Keratinocyte (primary cell): ENCODE measurements around the gene UBQLN4. TPM values are rescaled to one million over a fixed set of nuclear protein-coding genes. Genes with fewer than 3 reads are reported as not detected.

ENCODE experiments used
- DNase-seq: peaks from one replicate; pipeline ENCODE4 v3.0.0-alpha.2; 2011; ENCODE audit warnings: low read depth, missing footprints, low spot score
- FAIRE-seq: peaks from 2 replicates; lab custom pipeline; 2011; peaks lifted over from hg19 to GRCh38; lab: Jason Lieb, UNC
- H2AFZ ChIP-seq: 2 replicates; pipeline ENCODE4 v1.6.0; 2012; ENCODE audit warnings: low read length, control low read depth, inconsistent platforms; ENCODE audit not compliant: control insufficient read depth
- H3K27ac ChIP-seq: 2 replicates; pipeline ENCODE4 v1.5.1; 2011; ENCODE audit warnings: low read length; ENCODE audit not compliant: control insufficient read depth, insufficient read depth
- H3K27me3 ChIP-seq: 3 replicates; pipeline ENCODE4 v1.6.0; 2011; ENCODE audit warnings: low read length; ENCODE audit not compliant: control insufficient read depth, insufficient read depth; ENCODE audit errors: extremely low read depth
- H3K36me3 ChIP-seq, 2 experiments: 2 replicates in 1 of 2; 3 replicates in 1 of 2; pipeline ENCODE4 v1.5.1; 2011; ENCODE audit warnings: low read length in 2 of 2, mild to moderate bottlenecking in 1 of 2; ENCODE audit not compliant: control insufficient read depth in 2 of 2, insufficient read depth in 2 of 2; ENCODE audit errors: extremely low read depth in 1 of 2
- H3K4me1 ChIP-seq: 3 replicates; pipeline ENCODE4 v1.5.1; 2011; ENCODE audit warnings: low read length; ENCODE audit not compliant: control insufficient read depth, insufficient read depth; ENCODE audit errors: extremely low read depth
- H3K4me2 ChIP-seq: 3 replicates; pipeline ENCODE4 v1.6.0; 2011; ENCODE audit warnings: low read depth, low read length; ENCODE audit not compliant: control insufficient read depth, insufficient read depth; ENCODE audit errors: extremely low read depth
- H3K4me3 ChIP-seq, 3 experiments: fragments of 200-600 bp in 1 of 3; sonication (generic) in 1 of 3; 2 replicates in 2 of 3; 3 replicates in 1 of 3; pipeline ENCODE4 v1.5.1; 2011 to 2016; ENCODE audit warnings: low read length in 3 of 3, mild to moderate bottlenecking in 3 of 3, control low read depth in 2 of 3, inconsistent platforms in 1 of 3, low read depth in 1 of 3, mixed read lengths in 1 of 3, mixed run types in 1 of 3, moderate library complexity in 1 of 3; ENCODE audit not compliant: control insufficient read depth in 2 of 3, insufficient read depth in 2 of 3; ENCODE audit errors: extremely low read depth in 1 of 3
- H3K79me2 ChIP-seq: 2 replicates; pipeline ENCODE4 v1.6.0; 2012; ENCODE audit warnings: low read length; ENCODE audit not compliant: control insufficient read depth, insufficient read depth
- H3K9ac ChIP-seq: 3 replicates; pipeline ENCODE4 v1.6.0; 2011; ENCODE audit warnings: low read length; ENCODE audit not compliant: control insufficient read depth, insufficient read depth; ENCODE audit errors: extremely low read depth
- H3K9me1 ChIP-seq: 3 replicates; pipeline ENCODE4 v1.6.0; 2011; ENCODE audit warnings: low read length; ENCODE audit not compliant: control insufficient read depth, insufficient read depth; ENCODE audit errors: extremely low read depth
- H3K9me3 ChIP-seq: 2 replicates; pipeline ENCODE4 v1.5.1; 2012; ENCODE audit warnings: low read depth, low read length; ENCODE audit not compliant: control insufficient read depth
- H4K20me1 ChIP-seq: 3 replicates; pipeline ENCODE4 v1.6.0; 2011; ENCODE audit warnings: low read length; ENCODE audit not compliant: control insufficient read depth, insufficient read depth; ENCODE audit errors: extremely low read depth
- EZH2 ChIP-seq: IDR thresholded peaks from one replicate; pipeline ENCODE4 v1.6.1; 2012; ENCODE audit warnings: inconsistent platforms, mild to moderate bottlenecking, low read length, moderate library complexity
- dilution Hi-C: fragments of 300-500 bp; cut with MboI; formaldehyde crosslinking; loops from one replicate; pipeline ENCODE4 v1.7.0; 2020; ENCODE audit warnings: low sequenced_read_pairs; ENCODE audit not compliant: extremely low pct_ligation_motif_present
- polyA plus RNA-seq, 5 experiments: library from polyadenylated mRNA; depleted of rRNA in 3 of 5; stranded (reverse) in 3 of 5; stranded (forward) in 1 of 5; unstranded in 1 of 5; fragments of >200 nt; gene quantifications; 1 replicate in 1 of 5; 2 replicates in 3 of 5; 3 replicates in 1 of 5; pipeline versions ENCODE4 v1.2.1 to v1.2.3, GENCODE V29; 2011 to 2012; ENCODE audit warnings: missing spikeins in 2 of 5, low read depth in 1 of 5, low replicate concordance in 1 of 5
- TF ChIP-seq, protein P1 (sequence below), 3 experiments: IDR thresholded peaks in 1 of 3; conservative IDR thresholded peaks in 1 of 3; optimal IDR thresholded peaks in 1 of 3; 2 replicates in 2 of 3; 3 replicates in 1 of 3; pipeline versions ENCODE3 to v1.5.1; 2011; ENCODE audit warnings: low read length in 3 of 3, mild to moderate bottlenecking in 3 of 3, moderate library complexity in 2 of 3, control low read depth in 1 of 3, inconsistent platforms in 1 of 3; ENCODE audit not compliant: insufficient read depth in 2 of 3; ENCODE audit errors: extremely low read depth in 1 of 3

UBQLN4 gene
- polyA plus RNA-seq, 1 donor (not counting 4 experiments of a cell fraction or from before 2014, with no cell fraction given), result 35.8 TPM

DNA sequence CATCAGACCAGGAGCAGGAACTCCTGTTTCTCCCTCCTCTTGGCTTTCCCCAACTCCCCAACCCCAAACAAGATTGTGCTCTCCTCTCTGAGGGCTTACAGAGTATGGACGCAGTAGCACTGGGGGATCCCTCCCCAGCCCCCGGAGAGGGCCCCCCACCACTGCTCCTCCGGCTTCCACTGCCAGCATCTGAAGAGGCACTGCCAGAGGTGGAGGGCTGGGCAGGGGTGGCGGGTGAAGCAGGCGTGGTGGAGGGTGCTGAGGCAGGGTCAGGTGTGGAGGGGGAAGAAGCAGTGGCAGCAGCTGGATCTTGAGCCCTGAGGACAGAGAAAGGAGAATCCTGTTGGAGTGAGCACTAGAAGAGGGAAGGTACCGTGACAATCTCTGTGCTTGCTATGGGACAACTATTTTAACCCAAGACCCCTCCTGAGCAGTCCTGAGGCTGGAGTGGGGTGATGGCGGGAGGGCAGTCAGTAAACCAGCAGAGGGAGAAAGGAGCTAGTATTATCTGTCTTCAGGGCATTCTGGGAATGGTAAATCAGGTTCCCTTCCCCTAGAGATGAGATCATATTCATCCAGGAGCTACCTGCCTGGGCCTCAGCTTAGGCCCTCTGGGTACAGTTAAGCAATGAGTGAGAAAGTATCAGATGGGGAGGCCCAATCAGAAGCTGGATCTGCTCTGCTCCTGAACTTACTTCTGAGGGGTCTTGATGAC lies 2.4 kb downstream of the UBQLN4 start:
- Histone ChIP-seq H3K27ac (no peak overlapping the region), H4K20me1 (no peaks in the 10 kb centered on the region), H3K4me1 (peaks cover 13% of the 10 kb centered on the region), H3K4me2 (no peak overlapping the region), H2AFZ (no peak overlapping the region), H3K4me3 (no peak overlapping the region), H3K36me3 (peaks cover 12 to 21% of the 10 kb centered on the region in 2 experiments), H3K27me3 (no peaks in the 10 kb centered on the region), H3K79me2 (peaks cover 32% of the 10 kb centered on the region), H3K9me3 (no peaks in the 10 kb centered on the region), H3K9me1 (peaks cover 2% of the 10 kb centered on the region), H3K9ac (no peak overlapping the region)
- dilution Hi-C loops, result no loop called here
- TF ChIP-seq, protein P1, sequence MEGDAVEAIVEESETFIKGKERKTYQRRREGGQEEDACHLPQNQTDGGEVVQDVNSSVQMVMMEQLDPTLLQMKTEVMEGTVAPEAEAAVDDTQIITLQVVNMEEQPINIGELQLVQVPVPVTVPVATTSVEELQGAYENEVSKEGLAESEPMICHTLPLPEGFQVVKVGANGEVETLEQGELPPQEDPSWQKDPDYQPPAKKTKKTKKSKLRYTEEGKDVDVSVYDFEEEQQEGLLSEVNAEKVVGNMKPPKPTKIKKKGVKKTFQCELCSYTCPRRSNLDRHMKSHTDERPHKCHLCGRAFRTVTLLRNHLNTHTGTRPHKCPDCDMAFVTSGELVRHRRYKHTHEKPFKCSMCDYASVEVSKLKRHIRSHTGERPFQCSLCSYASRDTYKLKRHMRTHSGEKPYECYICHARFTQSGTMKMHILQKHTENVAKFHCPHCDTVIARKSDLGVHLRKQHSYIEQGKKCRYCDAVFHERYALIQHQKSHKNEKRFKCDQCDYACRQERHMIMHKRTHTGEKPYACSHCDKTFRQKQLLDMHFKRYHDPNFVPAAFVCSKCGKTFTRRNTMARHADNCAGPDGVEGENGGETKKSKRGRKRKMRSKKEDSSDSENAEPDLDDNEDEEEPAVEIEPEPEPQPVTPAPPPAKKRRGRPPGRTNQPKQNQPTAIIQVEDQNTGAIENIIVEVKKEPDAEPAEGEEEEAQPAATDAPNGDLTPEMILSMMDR (optimal IDR thresholded peaks at IDR 0.05 in 1 of 3, IDR thresholded peaks at IDR 0.05 in 1 of 3, conservative IDR thresholded peaks at IDR 0.05 in 1 of 3; ENCODE audit: extremely low read depth in 1 of 3, insufficient read depth in 2 of 3, low read length in 3 of 3), result no peak
- no peak for TF ChIP-seq EZH2
- no peak for DNase-seq
- FAIRE-seq, result no peak

DNA sequence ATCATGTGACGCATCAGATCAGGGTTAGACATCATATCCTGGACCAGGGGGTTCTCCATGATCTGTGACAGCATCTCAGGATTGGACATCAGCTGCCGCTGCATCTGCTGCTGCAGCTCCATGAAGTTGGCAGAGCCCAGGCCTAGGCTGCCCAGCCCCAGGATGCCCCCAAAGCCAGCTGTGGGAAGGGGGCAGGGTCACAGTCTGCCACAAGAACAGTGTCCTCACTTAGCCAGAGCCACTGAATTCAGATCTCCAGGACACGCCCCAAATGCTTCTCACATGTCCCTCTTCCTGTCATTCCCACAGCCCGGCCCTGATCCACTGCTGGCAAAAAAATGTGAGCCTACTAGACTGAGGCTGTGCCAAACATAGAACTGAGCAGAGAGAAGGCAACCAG lies 3.2 kb downstream of the UBQLN4 start:
- no peaks in the 10 kb centered on the region for H3K9me3 ChIP-seq
- H3K36me3 ChIP-seq, result peaks cover 12 to 19% of the 10 kb centered on the region in 2 experiments
- H3K4me2 ChIP-seq, result no peak overlapping the region
- no peak overlapping the region for H3K4me3 ChIP-seq
- no peak for TF ChIP-seq EZH2
- TF ChIP-seq, protein P1 (optimal IDR thresholded peaks at IDR 0.05 in 1 of 3, IDR thresholded peaks at IDR 0.05 in 1 of 3, conservative IDR thresholded peaks at IDR 0.05 in 1 of 3; ENCODE audit: extremely low read depth in 1 of 3, insufficient read depth in 2 of 3, low read length in 3 of 3), result no peak
- H3K9ac ChIP-seq, result no peak overlapping the region
- FAIRE-seq, result no peak
- H3K27ac ChIP-seq, result no peak overlapping the region
- no peaks in the 10 kb centered on the region for H4K20me1 ChIP-seq
- no peak overlapping the region for H2AFZ ChIP-seq
- peaks cover 25% of the 10 kb centered on the region for H3K79me2 ChIP-seq
- no peaks in the 10 kb centered on the region for H3K27me3 ChIP-seq
- dilution Hi-C loops, result no loop called here
- peaks cover 8% of the 10 kb centered on the region for H3K4me1 ChIP-seq
- DNase-seq, result no peak
- H3K9me1 ChIP-seq, result peaks cover 2% of the 10 kb centered on the region
